Stimulated activated naive CD4-positive, alpha-beta T cell (primary cell): ENCODE results near the gene MLXIP.
A peak's percentile ranks its signal among the peaks of the same experiment; 100 is the strongest.
"Not testable (repeated sequence)": the region's sequence is repeated elsewhere in the genome, so short reads cannot be mapped to it uniquely, and the experiment has no call there.

Experiments
- DNase-seq, 6 experiments: peaks; one replicate each; lab custom pipeline; 2025; lab: John Stamatoyannopoulos, UW

The MLXIP gene

DNA sequence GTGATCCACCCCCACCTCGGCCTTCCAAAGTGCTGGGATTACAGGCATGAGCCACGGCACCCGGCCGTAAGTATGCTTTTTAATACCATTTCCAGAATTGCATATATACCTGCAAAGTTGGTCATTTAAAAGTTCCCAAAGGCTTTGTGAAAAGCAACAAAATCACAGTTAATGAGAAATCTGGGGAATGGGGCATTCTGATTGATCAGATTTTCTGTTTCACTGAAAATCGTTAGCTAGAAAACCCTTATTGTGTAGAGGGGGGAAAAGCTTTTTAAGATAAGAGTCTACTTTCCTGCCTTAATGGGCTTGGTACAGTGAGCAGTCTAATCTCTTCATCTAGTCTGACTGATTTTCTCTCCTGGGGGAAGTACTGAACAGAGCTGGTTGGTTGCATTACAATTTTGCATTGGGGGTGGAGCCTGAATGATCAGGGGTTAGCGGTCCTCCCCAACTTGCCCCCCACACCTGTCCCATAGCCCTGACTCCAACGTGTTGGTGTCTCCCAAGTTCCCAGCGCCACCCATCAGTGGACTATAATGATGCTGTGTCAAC, 71.6 kb downstream of the MLXIP start:
- DNase-seq = no peak

DNA sequence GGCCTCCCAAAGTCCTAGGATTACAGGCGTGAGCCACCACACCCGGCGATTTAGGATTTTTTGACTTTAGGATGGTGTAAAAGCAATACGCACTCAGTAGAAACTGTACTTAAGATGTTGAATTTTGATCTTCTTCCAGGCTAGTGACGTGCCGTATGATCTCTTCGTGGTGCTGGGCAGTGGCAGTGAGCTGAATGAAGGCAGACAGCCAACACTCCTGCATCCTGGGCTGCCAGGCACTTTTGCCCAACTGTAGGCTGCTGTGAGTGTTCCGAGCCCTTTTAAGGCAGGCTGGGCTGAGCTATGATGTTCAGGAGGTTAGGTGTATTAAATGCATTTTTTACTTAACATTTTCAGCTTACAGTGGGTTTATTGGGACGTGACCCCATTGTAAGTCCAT, 74.2 kb downstream of the MLXIP start:
- no peak for DNase-seq

DNA sequence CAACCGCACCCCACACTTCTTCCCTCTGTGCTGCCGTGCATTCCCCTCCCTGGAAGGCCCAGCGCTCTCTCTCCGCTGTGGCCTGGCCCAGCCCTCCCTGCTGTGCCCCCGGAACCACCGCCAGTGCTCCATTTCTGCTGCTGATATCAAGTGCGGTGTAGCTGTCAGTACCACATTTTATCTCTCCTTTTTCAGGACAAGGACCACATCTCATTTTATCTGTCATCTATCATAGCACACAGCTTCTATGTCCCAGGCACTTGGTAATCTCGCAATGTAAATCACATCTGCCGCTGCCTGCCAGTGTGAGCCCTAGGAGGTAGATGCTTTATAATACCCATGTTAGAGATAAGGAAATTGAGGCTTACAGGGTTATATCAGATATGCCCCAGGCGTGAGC, 77.1 kb downstream of the MLXIP start:
- DNase-seq = no peak

DNA sequence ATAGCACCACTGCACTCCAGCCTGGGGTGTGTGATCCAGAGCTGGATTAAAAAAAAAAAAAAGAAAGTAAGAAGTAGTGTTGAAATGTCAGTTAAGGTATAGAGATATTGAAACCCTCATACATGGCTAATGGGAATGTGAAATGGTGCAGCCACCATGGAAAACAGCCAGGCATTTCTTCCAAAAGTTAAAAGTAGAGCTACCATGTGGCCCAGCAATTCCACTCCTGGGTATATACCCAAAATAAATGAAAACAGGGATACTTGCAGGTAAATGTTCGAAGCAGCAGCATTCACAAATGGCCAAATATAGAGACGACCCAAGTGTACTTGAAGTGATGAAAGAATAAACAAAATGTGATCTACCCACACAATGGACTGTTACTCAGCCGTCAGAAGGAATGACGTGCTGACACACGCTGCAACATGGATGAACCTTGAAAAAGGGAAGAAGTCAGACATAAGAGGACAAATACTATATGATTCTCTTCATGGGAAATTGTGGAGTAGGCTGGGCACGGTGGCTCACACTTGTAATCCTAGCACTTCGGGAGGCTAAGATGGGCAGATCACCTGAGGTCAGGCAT, 80.2 kb downstream of the MLXIP start:
- no peak for DNase-seq

DNA sequence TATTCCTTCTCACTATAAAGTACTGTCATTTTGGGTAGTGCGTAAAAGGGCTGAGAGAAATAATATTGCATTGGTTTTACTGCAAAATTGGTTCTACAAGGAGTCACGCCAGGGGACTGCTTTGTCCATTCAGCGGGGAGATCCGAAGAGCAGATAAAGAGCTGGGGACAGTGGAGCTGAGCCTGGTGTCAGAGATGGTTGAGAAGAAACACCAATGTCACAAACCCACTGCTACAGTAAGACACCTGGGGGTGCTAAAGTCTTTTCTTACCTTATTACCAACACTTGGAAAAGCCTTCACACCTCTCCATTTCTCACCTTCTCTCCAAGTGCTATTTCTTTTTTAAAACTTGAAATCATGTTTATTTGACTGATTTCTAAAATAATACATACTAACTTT, 81.3 kb downstream of the MLXIP start:
- DNase-seq = no peak

DNA sequence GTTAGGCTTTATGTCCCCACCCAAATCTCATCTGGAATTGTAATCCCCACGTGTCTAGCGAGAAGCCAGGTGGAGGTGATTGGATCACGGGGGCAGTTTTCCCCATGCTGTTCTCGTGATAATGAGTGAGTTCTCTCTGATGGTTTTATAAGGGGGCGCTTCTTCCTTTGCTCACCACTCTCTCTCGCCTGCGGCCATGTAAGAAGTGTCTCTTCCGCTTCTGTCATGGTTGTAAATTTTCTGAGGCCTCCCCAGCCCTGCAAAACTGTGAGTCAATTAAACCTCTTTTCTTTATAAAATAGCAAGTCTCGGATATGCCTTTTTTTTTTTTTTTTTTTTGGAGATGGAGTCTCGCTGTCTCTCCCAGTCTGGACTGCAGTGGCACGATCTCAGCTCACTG, 82.2 kb downstream of the MLXIP start:
- no peak for DNase-seq

DNA sequence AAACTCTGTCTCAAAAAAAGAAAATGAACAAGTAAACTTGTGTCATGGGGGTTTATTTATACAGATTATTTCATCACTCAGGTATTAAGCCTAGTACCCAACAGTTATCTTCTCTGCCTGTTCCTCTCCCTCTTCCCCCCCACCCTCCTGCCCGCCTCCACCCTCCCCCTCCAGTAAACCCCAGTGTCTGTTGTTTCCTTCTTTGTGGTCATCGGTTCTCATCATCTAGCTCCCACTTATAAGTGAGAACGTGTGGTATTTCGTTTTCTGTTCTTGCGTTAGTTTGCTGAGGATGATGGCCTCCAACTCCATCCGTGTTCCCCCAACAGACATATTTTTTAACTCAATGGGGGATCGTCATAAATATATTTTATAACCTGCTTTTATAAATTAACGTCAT, 83.1 kb downstream of the MLXIP start:
- DNase-seq = no peak

DNA sequence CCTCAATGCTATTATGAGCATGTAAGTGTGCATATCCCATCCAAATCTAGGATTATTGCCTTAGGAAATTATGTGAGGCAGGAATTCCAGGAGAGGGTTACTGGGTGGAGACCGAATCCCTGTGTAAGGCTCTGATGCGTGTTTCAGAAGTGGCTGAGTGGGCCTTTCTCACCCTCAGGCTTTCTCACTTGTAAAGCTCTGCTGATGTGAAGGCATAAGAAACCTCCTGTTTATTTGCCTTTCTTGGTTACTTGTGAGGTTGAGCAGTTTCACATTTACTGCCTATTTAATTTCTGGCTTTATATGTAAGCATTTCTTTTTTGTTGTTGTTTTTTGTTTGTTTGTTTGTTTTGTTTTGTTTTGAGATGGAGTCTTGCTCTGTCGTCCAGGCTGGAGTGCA, 84.4 kb downstream of the MLXIP start:
- no peak for DNase-seq

DNA sequence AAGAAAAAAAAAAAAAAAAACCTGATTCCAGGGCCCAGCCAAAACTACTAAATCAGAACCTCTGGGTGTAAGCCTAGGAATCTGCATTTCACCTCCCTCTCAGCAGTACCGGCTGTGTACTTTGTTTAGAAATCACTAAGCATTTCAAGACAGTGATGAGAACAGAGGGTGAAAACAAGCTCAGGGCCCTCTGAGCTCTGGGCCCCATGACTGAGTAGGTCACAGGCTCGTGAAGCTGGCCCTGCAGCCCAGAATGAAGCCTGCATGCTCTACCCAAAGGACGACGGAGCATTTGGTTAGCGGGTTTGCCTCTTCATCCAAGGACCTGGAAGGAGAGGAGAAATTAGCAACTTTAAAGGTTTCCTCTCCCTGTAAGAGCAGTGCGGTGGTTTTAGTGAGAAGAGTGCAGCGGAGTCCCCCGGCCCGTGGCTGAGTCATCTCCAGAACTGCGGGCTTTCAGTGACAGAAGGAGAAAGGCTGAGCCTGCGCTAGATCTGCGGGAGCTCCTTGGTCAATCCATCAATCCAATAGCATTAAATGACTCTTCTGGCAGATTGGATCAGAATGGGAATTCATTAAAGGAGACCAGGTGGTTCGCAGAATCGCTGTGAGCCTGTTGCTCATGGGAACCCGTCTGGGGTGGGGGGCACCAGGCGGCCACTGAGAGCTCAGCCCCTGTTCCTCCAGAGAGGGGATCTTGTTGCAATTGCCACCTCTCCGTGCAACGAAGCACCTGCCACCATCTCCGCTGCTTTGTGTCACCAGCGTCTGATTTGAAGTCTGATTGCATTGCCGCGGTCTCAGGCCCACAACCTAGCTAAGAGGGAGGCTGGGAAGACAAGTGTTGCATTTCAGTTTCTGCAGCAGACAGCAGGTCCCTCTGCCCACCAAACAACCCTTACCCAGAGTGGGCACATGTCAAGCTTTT, 88.1 kb downstream of the MLXIP start:
- no peak for DNase-seq

DNA sequence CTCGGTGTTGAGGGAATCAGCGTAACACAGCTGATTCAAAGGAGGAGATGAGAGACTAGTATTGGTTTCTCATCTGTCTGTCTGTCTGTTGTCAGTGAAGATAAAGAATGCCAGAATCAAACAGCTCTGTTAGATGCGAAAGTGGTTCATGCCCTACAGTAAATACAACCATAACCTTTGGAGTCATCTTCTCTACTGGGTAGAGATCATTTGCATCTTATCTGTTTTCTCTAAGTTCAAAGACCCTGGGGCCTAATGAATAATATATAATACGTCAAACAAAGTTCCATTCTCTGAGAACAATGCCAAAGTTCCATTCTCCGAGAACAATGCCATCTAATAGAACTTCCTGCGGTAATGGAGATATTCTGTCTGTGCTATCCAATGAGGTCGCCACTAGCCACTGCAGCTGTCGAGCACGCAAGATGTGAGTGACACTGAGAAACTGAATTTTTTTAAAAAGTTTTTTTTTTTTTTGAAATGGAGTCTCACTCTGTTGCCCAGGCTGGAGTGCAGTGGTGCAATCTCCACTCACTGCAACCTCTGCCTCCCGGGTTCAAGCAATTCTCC, 88.9 kb downstream of the MLXIP start:
- no peak for DNase-seq

DNA sequence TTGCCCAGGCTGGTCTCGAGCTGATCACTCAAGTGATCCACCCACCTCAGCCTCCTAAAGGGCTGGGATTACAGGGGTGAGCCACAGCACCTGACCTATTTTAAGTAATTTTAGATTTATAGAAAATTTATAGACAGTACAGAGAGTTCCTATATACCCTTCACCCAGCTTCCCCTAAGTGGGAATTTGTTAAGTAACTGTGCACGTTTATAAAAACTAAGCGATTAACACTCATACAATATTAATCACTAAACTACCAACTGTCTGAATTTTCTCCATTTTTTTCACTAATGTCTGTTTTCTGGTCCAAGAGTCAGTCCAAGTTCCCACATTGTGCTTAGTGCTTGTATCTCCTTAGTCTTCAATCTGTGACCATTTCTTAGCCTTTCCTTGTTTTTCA, 89.9 kb downstream of the MLXIP start:
- DNase-seq = no peak

DNA sequence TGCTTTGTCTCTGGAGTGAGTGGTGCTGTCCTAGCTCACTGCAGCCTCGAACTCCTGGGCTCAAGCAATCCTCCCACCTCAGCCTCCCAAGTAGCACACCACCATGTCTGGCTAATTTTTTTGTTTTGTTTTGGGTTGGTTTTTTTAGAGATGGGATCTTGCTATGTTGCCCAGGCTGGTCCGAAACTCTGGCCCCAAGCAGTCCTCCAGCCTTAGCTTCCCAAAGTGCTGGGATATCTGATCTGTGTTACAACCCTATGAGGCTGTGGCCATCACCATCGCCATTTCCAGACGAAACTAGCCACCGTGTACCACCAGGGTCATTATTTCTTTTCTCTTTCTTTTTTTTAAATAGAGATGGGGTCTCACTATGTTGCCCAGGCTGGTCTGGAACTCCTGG, 92.8 kb downstream of the MLXIP start:
- DNase-seq = no peak

DNA sequence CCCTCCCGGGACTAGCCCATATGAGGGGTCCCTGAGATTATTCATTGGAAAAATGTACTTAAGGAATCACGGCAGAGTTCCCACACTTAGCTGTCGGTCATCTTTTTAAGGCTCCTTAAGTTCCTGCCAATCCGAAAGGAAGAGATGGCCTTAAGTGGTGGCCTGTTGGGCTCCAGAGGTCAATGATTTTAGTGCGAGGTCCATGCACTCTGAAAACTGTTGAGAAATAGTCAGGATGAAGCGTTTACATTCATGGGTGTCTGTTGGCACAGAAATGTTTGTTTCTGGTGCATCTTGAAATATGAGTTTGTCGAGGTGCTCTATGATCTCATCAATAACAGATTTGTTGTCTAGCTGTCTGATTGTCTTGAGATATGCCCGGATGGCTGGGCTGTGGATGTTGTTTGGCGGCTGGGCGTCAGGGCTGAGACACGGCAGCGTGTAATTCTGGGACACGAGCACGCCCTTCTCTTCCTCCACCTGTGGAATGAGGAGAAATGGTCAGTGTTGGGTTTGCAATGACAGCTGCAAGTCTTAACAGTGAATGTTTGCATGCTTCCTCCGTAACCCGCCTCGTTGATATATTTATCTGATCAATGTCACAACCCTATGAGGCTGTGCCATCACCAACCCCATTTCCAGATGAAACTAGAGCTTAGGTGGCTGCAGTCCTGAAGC, 93.8 kb downstream of the MLXIP start:
- no peak for DNase-seq

DNA sequence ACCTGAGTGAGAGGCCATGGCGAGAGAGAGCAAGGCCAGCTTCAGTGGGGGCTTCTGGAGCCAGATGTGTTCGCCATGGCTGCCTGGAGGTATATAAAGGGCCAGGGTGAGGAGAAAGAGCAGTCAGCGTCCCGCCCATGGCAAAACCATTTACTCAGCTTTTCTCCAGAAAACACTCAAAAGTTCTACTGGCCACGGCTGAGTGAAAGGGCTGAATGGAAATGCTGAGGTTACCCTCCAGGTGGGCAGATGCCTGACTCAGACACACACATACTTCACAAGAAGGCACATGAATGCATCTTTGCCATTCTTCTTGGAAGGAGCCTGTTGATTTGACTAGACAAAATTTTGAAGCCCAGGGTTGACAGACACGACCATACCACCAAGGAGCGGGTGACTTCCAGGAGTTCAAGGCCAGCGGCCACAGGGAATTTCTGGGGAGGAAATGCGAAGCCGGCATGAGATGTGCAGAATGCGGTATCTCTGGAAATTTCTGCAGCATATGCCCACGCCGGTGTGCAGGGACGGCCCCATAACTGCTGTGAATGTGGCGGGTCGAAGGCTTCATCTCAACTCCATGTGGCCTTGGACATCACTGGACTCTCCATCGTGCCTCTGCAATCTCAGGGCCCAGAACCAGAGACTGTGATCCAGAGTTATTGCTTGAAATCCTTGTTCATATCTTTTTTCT, 95.7 kb downstream of the MLXIP start, which contains the start of gene IL31:
Gene IL31 (minus strand): TSS at position 67 of the 691 bp plus-strand sequence. CDS start 49 bp downstream, at position 18.
- no peak for DNase-seq

DNA sequence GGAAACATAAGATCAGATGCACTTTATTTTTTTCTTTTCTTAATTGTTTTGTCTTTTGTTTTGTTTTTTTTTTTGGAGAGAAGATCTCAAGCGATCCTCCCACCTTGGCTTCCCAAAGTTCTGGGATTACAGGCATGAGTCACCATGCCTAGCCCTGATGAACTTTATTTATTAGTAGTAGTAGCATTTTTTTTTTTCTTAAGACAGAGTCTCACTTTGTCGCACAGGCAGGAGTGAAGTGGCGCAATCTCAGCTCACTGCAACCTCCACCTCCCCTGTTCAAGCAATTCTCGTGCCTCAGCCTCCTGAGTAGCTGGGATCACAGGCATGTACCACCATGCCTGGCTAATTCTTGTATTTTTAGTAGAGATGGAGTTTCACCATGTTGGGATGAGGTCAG, 97.9 kb downstream of the MLXIP start:
- not testable (repeated sequence) for DNase-seq

DNA sequence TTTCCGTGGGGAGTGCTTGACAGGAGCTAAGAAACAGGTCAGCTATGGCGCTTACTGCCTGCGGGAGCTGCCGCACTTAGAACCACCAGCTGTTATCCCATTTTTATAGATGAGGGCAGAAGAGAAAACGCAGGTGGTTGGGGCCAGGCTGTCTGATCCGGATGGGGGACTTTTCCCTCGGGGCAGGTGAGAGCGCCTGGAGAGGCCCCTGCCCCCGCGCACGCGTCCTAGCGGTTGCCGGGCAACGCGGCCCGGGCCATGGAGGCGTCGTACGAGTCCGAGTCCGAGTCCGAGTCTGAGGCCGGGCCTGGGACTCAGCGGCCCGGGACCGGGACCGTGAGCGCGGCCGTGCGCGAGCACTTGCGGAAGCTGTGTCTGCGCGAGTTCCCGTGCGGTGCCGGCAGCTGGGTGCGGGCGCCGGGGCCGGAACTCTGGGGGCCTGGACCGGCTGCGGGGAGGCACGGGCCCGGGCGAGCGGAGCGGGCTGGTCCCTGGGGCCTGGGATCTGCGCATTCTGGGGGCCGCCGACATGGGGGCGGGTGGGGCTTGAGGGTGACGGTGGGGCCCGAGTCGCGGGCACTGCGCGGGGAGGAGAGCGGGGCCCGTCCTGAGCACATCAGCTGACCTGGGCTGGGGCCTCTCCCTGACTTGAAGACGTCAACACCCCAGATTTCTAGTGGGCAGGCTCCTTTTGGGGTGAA, 104.5 kb downstream of the MLXIP start, which contains the start of gene LRRC43:
Gene LRRC43 (plus strand): TSS at position 237 of the 701 bp plus-strand sequence. CDS start 22 bp downstream, at position 259.
- peak in 3 of 6 experiments; percentile 4 to 42 (median 20) for DNase-seq

DNA sequence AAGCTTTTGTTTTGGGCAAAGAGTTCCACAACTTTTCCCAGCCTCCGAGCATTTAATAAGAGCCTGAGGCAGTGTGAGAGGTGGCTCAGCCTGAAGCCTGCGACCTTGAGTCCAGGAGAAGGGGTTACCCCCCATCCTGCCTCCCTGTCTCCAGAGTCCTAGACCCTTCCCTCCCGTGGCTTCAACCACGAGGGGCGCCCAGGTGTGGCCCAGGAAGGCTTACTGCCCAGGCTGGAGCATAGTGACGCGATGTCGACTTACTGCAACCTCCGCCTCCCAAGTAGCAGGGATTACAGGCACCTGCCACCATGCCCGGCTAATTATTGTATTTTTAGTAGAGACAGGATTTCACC, 105.0 kb downstream of the MLXIP start:
- no peak for DNase-seq

DNA sequence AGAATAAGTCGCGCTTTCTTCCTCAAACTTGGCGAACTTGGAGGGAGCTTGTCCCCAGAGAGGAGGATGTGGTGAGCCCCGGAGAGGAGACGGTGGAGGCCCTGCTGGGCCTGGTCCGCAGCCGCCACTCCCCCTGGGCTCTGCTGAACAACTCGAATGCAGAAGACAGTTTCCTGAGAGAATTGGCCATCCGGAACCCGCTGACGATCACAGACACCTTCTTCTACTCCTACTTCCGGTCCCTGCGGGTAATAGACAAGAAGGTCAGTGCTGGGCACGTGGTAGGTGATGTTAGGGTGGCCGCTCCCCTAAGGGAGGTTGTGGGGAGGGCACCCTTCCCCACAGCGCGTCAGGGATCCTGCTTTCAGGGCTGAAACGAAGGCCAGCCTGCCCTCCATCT, 106.0 kb downstream of the MLXIP start:
- no peak for DNase-seq

DNA sequence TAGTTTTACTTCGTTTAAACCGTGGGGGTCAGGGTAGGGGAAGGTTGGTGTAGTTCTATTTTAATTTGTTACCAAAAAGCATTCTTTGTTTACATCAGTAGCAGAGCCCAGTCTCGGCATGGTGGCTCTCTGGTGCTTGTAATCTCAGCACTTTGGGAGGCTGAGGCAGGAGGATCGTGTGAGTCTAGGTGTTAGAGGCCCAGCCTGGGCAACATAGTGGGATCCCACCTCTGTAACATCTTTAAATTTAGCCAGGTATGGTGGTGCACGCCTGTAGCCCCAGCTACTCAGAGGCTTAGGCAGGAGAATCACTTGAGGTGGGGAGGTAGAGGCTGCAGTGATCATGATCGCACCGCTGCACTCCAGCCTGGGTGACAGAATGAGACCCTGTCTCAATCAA, 106.5 kb downstream of the MLXIP start:
- no peak for DNase-seq

DNA sequence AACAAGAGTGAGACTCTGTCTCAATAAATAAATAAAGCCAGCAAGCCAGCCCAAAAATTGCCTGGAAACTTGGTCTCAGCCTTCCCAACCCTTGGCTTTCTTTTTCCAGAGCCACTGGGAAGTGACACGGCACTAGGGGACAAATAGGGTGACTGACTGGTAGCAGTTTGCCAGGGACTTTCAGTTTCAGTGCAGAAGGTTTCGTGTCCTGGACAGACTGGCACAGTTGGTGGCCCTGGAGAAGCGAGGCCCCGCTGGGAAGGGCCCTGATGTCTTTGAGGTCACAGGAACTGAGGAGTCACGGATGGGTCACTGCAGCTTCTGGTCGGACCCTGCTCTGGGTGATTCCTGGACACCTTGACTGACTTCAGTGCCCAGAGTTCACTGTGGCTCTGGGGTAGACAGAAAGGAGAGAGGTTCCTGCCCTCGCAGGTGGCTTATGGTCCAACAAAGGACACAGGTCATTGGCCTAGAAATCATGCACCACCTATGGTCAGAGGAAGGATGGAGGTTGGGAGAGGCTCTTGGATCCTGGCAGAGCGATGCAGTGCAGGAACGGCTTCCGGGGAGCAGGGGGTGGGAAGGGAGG, 107.0 kb downstream of the MLXIP start:
- DNase-seq = no peak

DNA sequence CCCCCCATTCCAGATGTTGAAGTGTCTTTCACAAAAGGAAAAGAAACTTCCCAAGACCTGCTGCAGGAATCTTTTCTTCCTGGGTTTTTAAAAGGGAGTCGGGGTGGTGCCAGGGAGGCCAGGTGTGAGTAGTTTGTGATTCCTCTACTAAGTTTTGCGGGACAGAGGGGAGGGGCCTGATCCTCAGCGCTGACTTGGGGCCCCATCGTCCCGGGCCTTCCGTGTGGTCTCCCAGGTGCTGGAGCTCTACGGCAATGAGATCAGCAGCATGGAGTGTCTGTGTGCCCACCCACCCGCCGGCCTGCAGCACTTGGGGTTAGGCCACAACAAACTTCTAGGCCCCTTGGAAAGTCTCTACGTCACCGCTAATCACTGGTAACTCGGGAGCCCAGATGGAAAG, 108.9 kb downstream of the MLXIP start:
- DNase-seq = no peak
